Left renal cortex interstitium (tissue), 4 donors: ENCODE data around the gene PLXNB1. TPM values are rescaled to one million over a fixed set of nuclear protein-coding genes. Genes with fewer than 3 reads are reported as not detected.

Source experiments
- DNase-seq, 4 donors: peaks; one replicate each; pipeline ENCODE4 v3.0.0-alpha.2; 2013; ENCODE audit warnings: low read depth in 4 of 4, low spot score in 2 of 4, missing footprints in 1 of 4
- polyA plus RNA-seq, 4 donors: library from polyadenylated mRNA; unstranded; fragments of 120-200 nt; gene quantifications; one replicate each; pipeline ENCODE4 v1.2.1, GENCODE V29; 2013; ENCODE audit not compliant: insufficient read length in 4 of 4

PLXNB1 gene
- polyA plus RNA-seq, 4 donors = 137 to 247 (median 190) TPM

GRCh38 chr3:48387634-48388033, 42.3 kb downstream of the PLXNB1 start:
- DNase-seq = no peak

DNA sequence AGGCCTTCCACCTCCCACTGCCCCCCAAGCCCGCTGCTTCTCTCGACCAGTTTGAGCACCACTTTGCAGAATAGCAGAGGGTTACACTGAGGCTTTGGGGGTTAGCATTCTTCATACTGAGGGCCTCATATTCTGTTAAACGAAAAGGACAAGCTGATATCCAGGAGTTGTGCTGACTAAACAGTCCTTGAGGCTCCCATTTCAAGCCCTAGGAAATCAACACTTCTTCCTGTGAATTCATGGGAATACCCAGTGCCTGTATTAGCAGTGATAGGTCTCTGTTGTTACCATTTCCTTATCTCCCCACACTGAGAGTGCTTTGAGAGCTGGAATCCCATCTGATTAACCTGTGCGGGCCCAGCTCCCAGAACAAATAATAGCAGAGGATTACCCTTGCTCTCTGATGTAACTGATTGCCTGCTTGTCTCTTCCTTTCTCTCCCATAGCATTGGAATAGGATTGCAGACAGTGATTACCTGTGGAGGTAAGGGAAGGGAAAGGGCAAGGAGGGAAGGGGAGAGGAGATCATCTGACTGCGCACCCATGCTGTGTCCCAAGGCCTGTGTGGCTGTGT, 56.9 kb downstream of the PLXNB1 start:
- DNase-seq = no peak

DNA sequence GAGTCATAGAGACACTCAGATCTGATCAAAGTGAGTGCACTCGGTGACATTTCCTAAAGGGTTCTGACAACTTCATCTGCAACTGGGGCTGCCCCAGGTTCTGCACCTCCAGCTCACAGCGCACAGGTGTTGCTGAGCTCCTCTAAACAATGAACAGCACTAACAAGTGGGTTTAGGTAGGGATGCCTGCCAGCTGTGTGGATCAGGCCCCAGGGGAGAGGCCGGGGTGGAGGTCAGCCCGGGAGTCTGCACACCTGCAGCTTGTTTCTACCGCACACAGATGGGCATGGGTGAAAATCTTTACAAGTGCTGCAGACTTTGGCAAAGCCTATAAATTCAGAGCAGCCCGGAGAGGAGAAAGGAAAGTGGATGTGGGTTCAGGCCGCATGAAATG, 57.5 kb downstream of the PLXNB1 start:
- no peak for DNase-seq

DNA sequence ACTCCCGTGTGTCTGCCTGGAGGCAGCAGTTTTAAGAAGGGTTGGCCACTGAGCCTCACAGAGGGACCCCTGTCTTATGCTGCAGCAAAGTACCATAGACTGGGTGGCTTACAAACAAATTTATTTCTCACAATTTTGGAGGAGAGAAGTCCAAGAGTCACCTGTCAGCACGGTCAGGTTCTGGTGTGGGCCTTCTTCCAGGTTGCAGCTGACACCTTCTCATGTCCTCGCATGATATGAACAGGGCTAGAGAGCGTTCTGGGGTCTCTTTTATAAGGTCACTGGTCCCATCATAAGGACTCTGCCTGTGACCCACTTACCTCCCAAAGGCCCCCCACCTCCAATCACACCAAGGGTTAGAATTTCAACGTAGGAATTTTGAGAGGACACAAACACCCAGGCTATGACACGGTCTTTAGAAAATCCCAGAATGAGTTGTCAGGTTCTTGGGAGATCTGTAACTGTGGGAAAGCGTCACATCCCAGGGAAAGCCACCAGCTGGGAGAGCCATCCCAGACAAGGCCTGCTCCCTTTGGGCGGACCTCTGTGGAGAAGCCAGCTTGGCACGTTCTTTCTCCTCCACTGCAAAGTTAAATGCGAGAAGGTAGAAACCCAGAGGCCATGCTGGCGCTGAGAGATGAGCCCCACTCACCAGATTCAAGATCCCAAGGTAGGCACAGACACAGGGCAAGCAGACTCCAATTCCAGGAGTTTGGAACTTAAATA, 58.1 kb downstream of the PLXNB1 start, which contains the start of gene FBXW12:
TSS of gene FBXW12 (plus strand) at position 569 of the 726 bp plus-strand sequence. CDS start 549 bp downstream, outside the sequence.
- DNase-seq = no peak

GRCh38 chr3:48370333-48370713, 59.6 kb downstream of the PLXNB1 start:
- no peak for DNase-seq

- DNase-seq = no peak
Observed at GRCh38 chr3:48369693-48370332, 60.1 kb downstream of the PLXNB1 start.

- DNase-seq = no peak
Observed at GRCh38 chr3:48367201-48367600, 62.7 kb downstream of the PLXNB1 start.

- DNase-seq = no peak
Observed at GRCh38 chr3:48364840-48365239, 65.0 kb downstream of the PLXNB1 start.

- DNase-seq = no peak
Observed at GRCh38 chr3:48361928-48362327, 68.0 kb downstream of the PLXNB1 start.

- DNase-seq = no peak
Observed at GRCh38 chr3:48356419-48356818, 73.5 kb downstream of the PLXNB1 start.

- DNase-seq = no peak
Observed at GRCh38 chr3:48353987-48354386, 75.9 kb downstream of the PLXNB1 start.

Other genes with a start within 250 kb of the PLXNB1 start
- 10 to 100 TPM in 3 of 4 donors, 1 to 10 TPM in 1; 9.7 to 12.3 (median 10.6) TPM for gene CDC25A, start 241.7 kb downstream of the PLXNB1 start, polyA plus RNA-seq
- 1 to 10 TPM in 2 of 4 donors, under 1 TPM in 1, not detected in 1; 0.79 to 1.4 (median 1.2) TPM for gene CAMP, start 206.6 kb downstream of the PLXNB1 start, polyA plus RNA-seq
- 10 to 100 TPM; 12.8 to 19.2 (median 16.8) TPM for gene ZNF589, start 189.0 kb downstream of the PLXNB1 start, polyA plus RNA-seq
- gene NME6, start 128.7 kb downstream of the PLXNB1 start, polyA plus RNA-seq = 10 to 100 TPM; 29.4 to 40.1 (median 32.7) TPM
- under 1 TPM in 3 of 4 donors, not detected in 1; 0.31 to 0.68 (median 0.55) TPM for gene SPINK8, start 96.4 kb downstream of the PLXNB1 start, polyA plus RNA-seq
- under 1 TPM; 0.11 to 0.99 (median 0.50) TPM for gene FBXW12, start 57.9 kb downstream of the PLXNB1 start, polyA plus RNA-seq
- 10 to 100 TPM; 23.8 to 30.0 (median 27.2) TPM for gene CCDC51, start 10.0 kb upstream of the PLXNB1 start, polyA plus RNA-seq
- 100 to 1,000 TPM; 279 to 369 (median 294) TPM for gene TMA7, start 10.2 kb upstream of the PLXNB1 start, polyA plus RNA-seq
- gene ATRIP, start 16.7 kb upstream of the PLXNB1 start, polyA plus RNA-seq = 10 to 100 TPM; 12.0 to 15.5 (median 13.8) TPM
- 100 to 1,000 TPM; 101 to 132 (median 107) TPM for gene SHISA5, start 74.1 kb upstream of the PLXNB1 start, polyA plus RNA-seq
- gene PFKFB4, start 126.7 kb upstream of the PLXNB1 start, polyA plus RNA-seq = 1 to 10 TPM; 3.7 to 6.1 (median 5.5) TPM
- gene UCN2, start 133.7 kb upstream of the PLXNB1 start, polyA plus RNA-seq = under 1 TPM in 3 of 4 donors, not detected in 1; 0.40 to 0.65 (median 0.51) TPM
- 10 to 100 TPM; 13.8 to 28.9 (median 18.5) TPM for gene COL7A1, start 165.2 kb upstream of the PLXNB1 start, polyA plus RNA-seq
- gene UQCRC1, start 179.6 kb upstream of the PLXNB1 start, polyA plus RNA-seq = 100 to 1,000 TPM; 280 to 313 (median 289) TPM
- under 1 TPM in 1 of 4 donors, not detected in 3; 0.21 TPM for gene TMEM89, start 191.7 kb upstream of the PLXNB1 start, polyA plus RNA-seq
- 10 to 100 TPM; 18.0 to 36.9 (median 27.4) TPM for gene SLC26A6, start 205.4 kb upstream of the PLXNB1 start, polyA plus RNA-seq
- gene CELSR3, start 232.8 kb upstream of the PLXNB1 start, polyA plus RNA-seq = 1 to 10 TPM in 2 of 4 donors, under 1 TPM in 2; 0.67 to 1.4 (median 1.1) TPM